ENCODE results near the gene EEIG1.
A peak's percentile ranks its signal among the peaks of the same experiment; 100 is the strongest.

DNA sequence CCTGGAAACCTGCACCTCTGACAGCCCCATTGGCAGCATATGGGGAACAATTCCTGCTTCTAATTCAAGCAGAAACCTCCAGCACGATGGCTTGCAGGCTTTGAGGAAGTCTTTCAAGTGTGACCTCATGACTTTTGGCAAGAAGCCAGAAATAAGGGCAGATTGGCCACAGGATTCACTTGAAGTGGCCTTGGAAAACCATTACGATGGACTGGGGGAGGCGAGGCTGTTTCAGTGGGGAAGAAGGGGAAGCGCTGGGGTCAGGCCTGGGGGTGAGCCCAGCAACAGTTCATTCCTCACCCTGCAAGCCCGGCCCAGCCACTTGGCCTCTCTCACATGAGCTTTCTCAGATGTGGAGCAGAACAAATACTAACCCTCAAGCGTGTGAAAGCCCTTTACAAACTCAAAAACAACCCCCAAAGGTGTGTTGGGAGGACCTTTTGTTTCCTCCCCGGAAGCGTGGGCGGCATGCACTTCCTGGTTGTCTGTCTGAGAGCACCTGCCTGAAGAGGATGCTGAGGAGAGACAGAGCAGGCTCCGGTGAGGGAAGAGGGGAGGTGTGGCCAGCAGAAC is 26.9 kb upstream of the EEIG1 start:
- TF ChIP-seq, protein P1, sequence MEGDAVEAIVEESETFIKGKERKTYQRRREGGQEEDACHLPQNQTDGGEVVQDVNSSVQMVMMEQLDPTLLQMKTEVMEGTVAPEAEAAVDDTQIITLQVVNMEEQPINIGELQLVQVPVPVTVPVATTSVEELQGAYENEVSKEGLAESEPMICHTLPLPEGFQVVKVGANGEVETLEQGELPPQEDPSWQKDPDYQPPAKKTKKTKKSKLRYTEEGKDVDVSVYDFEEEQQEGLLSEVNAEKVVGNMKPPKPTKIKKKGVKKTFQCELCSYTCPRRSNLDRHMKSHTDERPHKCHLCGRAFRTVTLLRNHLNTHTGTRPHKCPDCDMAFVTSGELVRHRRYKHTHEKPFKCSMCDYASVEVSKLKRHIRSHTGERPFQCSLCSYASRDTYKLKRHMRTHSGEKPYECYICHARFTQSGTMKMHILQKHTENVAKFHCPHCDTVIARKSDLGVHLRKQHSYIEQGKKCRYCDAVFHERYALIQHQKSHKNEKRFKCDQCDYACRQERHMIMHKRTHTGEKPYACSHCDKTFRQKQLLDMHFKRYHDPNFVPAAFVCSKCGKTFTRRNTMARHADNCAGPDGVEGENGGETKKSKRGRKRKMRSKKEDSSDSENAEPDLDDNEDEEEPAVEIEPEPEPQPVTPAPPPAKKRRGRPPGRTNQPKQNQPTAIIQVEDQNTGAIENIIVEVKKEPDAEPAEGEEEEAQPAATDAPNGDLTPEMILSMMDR (IDR thresholded peaks at IDR 0.05) = no peak
- TF ChIP-seq POLR2A (IDR thresholded peaks at IDR 0.05) (no peak), POLR2AphosphoS5 (IDR thresholded peaks at IDR 0.05) (peak in 2 of 3 donors; percentile 18 to 44)
